Right forelimb (tissue), 1 donor: Measurements from ENCODE around the gene ENDOG.
"Not testable (repeated sequence)": the region's sequence is repeated elsewhere in the genome, so short reads cannot be mapped to it uniquely, and the experiment has no call there.

Experiments
- DNase-seq: peaks from one replicate; pipeline ENCODE4 v3.0.0-alpha.2; 2018

ENDOG gene

DNA sequence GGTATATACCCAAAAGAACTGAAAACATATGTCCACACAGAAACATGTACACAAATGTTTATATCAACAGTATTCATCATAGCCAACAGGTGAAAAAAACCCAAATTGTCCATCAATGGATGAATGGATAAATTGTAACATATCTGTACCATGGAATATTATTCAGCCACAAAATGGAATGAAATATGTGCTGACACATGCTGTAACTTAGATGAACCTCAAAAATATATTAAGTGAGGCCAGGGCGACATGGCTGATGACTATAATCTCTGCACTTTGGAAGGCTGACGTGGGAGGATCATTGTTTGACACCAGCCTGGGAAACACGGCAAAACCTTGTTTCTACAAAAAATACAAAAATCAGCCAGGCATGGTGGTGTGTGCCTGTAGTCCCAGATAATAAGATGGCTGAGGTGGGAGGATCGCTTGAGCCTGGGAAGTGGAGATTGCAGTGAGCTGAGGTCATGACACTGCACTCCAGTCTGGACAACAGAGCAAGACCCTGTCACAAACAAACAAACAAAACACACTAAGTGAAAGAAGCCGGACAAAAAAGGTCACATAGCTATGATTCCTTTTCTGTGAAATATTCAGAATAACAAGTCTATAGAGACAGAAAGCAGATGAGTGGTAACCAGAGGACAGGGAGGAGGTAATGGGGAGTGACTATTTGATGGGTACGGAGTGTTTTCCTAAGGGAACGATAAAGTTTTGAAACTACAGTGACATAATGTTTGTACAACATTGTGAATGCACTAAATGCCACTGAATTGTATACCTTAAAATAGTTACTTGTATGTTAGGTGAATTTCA lies 52.0 kb downstream of the ENDOG start:
- no peak for DNase-seq

DNA sequence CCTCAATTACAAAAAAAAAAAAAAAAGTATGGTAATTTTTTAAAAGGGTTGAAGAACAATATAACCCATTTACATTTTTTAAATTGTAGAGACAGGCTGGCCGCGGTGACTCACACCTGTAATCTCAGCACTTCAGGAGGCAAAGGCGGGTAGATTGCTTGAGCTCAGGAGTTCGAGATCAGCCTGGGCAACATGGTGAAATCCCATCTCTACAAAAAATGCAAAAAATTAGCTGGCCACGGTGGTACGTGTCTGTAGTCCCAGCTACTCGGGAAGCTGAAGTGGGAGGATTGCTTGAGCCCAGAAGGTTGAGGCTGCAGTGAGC lies 52.6 kb downstream of the ENDOG start:
- DNase-seq = not testable (repeated sequence)
